Activated CD4-positive, alpha-beta T cell treated with anti-CD3 and anti-CD28 coated beads for 24 hours (primary cell): ENCODE results near the gene GAB3.
"Not testable (repeated sequence)": the region's sequence is repeated elsewhere in the genome, so short reads cannot be mapped to it uniquely, and the experiment has no call there.

ENCODE experiments used
- DNase-seq, 2 donors: peaks; one replicate each; pipeline ENCODE4 v3.0.0-alpha.2; 2020; ENCODE audit warnings: low read depth in 2 of 2

Gene GAB3

GRCh38 chrX:154658187-154658586 is 92.7 kb downstream of the GAB3 start:
- DNase-seq: no peak

- no peak for DNase-seq
These were observed 93.6 kb downstream of the GAB3 start for GRCh38 chrX:154657226-154657805.

GRCh38 chrX:154655786-154656185 is 95.1 kb downstream of the GAB3 start:
- no peak for DNase-seq

- no peak for DNase-seq
These were observed 95.5 kb downstream of the GAB3 start for GRCh38 chrX:154655346-154655745.

- DNase-seq: no peak
These were observed 96.0 kb downstream of the GAB3 start for GRCh38 chrX:154654925-154655324.

- no peak for DNase-seq
These were observed 96.5 kb downstream of the GAB3 start for GRCh38 chrX:154654372-154654771.

GRCh38 chrX:154653413-154653812 is 97.5 kb downstream of the GAB3 start, which contains the start of gene CTAG2:
TSS of gene CTAG2 (minus strand) at chrX:154653579. CDS start at chrX:154653515, 64 bp downstream.
- not testable (repeated sequence) for DNase-seq

GRCh38 chrX:154653048-154653401 is 97.9 kb downstream of the GAB3 start:
- DNase-seq: no peak

- no peak for DNase-seq
These were observed 98.4 kb downstream of the GAB3 start for GRCh38 chrX:154652311-154653047.

GRCh38 chrX:154650221-154650510 is 100.7 kb downstream of the GAB3 start:
- no peak for DNase-seq

- DNase-seq: no peak
These were observed 101.2 kb downstream of the GAB3 start for GRCh38 chrX:154649503-154650220.

GRCh38 chrX:154648931-154649330 is 101.9 kb downstream of the GAB3 start:
- no peak for DNase-seq

GRCh38 chrX:154645745-154646378 is 105.0 kb downstream of the GAB3 start:
- not testable (repeated sequence) for DNase-seq

- not testable (repeated sequence) for DNase-seq
These were observed 107.2 kb downstream of the GAB3 start for GRCh38 chrX:154643708-154644107.

- not testable (repeated sequence) for DNase-seq
These were observed 109.1 kb downstream of the GAB3 start for GRCh38 chrX:154641740-154642139.

GRCh38 chrX:154633661-154634060 is 117.2 kb downstream of the GAB3 start:
- not testable (repeated sequence) for DNase-seq

GRCh38 chrX:154630949-154631348 is 119.9 kb downstream of the GAB3 start:
- not testable (repeated sequence) for DNase-seq

- DNase-seq: not testable (repeated sequence)
These were observed 121.9 kb downstream of the GAB3 start for GRCh38 chrX:154628960-154629359.
